ENCODE measurements around the gene SPEM1. TPM values are rescaled to one million over a fixed set of nuclear protein-coding genes. Genes with fewer than 3 reads are reported as not detected.

SPEM1 gene
- total and polyA plus RNA-seq, 7 experiments from 2014 or later: not detected

DNA sequence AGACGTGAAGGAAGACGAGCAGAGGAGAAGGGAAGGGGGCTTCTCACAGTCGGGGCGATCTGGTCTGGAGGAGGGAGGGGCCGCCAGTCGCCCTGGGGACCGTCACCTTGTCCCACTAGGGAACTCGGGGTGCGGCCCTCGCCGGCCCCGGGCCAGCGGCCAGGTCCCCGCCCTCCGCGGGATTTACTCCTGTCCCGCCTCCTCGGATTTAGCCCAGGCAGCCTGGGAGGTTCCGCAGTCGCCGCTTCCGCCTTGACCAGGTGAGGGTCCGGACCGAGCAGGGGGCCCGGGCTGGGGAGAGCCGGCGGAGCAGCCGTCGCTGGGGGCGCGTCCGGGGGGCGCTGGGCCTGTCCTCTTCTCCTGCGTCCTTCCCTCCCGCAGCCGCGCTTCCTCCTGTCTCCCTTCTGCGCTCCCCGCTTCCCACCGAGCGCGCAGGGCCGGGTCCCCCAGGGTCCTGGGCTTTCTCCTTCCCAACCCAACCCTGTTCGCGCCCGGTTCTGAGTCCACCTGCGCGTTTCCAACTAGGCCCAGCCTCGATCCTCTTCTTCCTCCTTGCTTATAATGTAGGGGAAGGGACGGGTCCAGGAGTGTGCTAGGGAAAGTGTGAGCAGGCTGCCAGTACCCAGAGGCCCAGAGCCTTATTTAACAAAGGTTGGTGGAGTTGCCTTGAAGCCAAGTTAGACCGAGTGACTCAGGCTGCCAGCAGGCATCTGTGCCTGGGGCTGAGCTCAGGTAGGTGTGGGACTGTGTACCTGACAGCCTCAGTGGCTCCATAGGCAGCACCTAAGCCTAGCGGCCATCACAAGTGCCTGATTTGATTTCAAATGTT is 39.1 kb upstream of the SPEM1 start, which contains the start of gene TNK1:
TSS of gene TNK1 (plus strand) at position 235 of the 829 bp plus-strand sequence. CDS start 1,838 bp downstream, outside the sequence.
- ATAC-seq: no peak
- Histone ChIP-seq H3K36me3 (ENCODE audit: control insufficient read depth in 2 of 3, insufficient read depth in 3 of 3, low read length in 3 of 3) (no peaks in the 10 kb centered on the region), H3K9me3 (ENCODE audit: control insufficient read depth in 2 of 3, low read length in 3 of 3) (no peaks in the 10 kb centered on the region), H3K27ac (ENCODE audit: low read depth, low read length) (no peak within 1 kb of the TSS), H3K4me1 (ENCODE audit: control insufficient read depth in 2 of 2, insufficient read depth in 2 of 2, low read length in 2 of 2) (peaks cover 10 to 13% of the 10 kb centered on the region in 2 donors), H3K4me3 (ENCODE audit: low read length) (no peak within 1 kb of the TSS), H3K27me3 (ENCODE audit: control insufficient read depth in 2 of 2, insufficient read depth in 2 of 2, low read length in 2 of 2) (peaks cover 0 to 11% of the 10 kb centered on the region in 2 donors)
- POLR2A ChIA-PET: interaction anchor here (0.6 to 1.0 kb wide), 4 partner anchors 7 to 758 kb away, joined by 3 read pairs; partner anchors contain the start of gene TMEM102
- Mint-ChIP-seq H3K9me3 (peaks cover 0 to 7% (median 0%) of the 10 kb centered on the region in 11 donors), H3K27me3 (peaks cover 33 to 50% (median 43%) of the 10 kb centered on the region in 5 donors), H3K4me1 (peaks cover 10 to 23% (median 15%) of the 10 kb centered on the region in 7 donors), H3K27ac (peak within 1 kb of the TSS in 1 of 9 donors; percentile 9), H3K36me3 (peaks cover 0 to 10% (median 0%) of the 10 kb centered on the region in 5 donors), H3K4me3 (peak within 1 kb of the TSS in 5 of 10 donors; percentile 25 to 67 (median 54))
- no peak for DNase-seq
- CTCF ChIA-PET: interaction anchor here (0.9 kb wide), 1 partner anchor 50 kb away, joined by 3 read pairs; no protein-coding TSS in a partner anchor
- intact Hi-C loops (cut with micrococcal nuclease): loop anchor here in 1 of 2 donors (5.0 kb wide), 2 partner anchors 44 to 231 kb away; partner anchors contain the start of genes ACAP1 and FXR2

DNA sequence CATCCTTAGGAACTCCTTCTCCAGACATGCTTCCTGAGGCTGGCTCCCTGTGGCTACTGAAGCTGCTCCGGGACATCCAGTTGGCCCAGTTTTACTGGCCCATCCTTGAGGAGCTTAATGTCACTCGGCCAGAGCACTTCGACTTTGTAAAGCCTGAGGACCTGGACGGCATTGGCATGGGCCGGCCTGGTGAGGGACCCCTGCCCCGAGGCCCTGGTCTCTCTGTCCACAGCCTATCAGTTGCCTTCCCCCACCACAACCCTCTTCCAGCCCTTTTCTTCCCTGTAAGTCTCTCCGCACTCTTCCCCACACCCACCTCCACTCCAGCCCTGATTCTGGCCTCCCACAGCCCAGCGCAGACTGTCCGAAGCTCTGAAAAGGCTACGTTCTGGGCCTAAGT is 37.2 kb upstream of the SPEM1 start:
- H3K4me3 Mint-ChIP-seq: peak overlapping the region in 9 of 10 donors; percentile 23 to 88 (median 74)
- no peak for ATAC-seq
- peaks cover 0 to 11% of the 10 kb centered on the region in 2 donors for H3K27me3 ChIP-seq (ENCODE audit: control insufficient read depth in 2 of 2, insufficient read depth in 2 of 2, low read length in 2 of 2)
- no peak overlapping the region for H3K27ac ChIP-seq (ENCODE audit: low read depth, low read length)
- ChIA-PET CTCF (interaction anchor here (0.9 to 1.1 kb wide), 3 partner anchors 25 to 130 kb away, joined by 3 to 6 read pairs (median 4); partner anchors contain the start of gene NLGN2), POLR2A (interaction anchor here (0.9 to 2.9 kb wide), 10 partner anchors 12 to 305 kb away, joined by 3 to 19 read pairs (median 8); partner anchors contain the start of genes GPS2, PLSCR3, SLC35G6 and TMEM102)
- H3K36me3 ChIP-seq (ENCODE audit: control insufficient read depth in 2 of 3, insufficient read depth in 3 of 3, low read length in 3 of 3): peaks cover 0 to 14% (median 0%) of the 10 kb centered on the region in 3 experiments
- intact Hi-C loops (cut with micrococcal nuclease): loop anchor here (1.0 to 5.0 kb wide), 3 partner anchors 46 to 229 kb away; partner anchors contain the start of genes ACAP1 (in 2 of the 2) and FXR2 (in 1 of the 2)
- H3K4me1 Mint-ChIP-seq: peaks cover 10 to 23% (median 15%) of the 10 kb centered on the region in 7 donors
- peak overlapping the region in 7 of 9 donors; percentile 25 to 91 (median 45) for H3K27ac Mint-ChIP-seq
- H3K9me3 Mint-ChIP-seq: peaks cover 0 to 7% (median 0%) of the 10 kb centered on the region in 11 donors
- no peaks in the 10 kb centered on the region for H3K9me3 ChIP-seq (ENCODE audit: control insufficient read depth in 2 of 3, low read length in 3 of 3)
- peaks cover 0 to 10% (median 0%) of the 10 kb centered on the region in 5 donors for H3K36me3 Mint-ChIP-seq
- H3K27me3 Mint-ChIP-seq: peaks cover 30 to 42% (median 34%) of the 10 kb centered on the region in 5 donors
- DNase-seq: no peak
- H3K4me3 ChIP-seq (ENCODE audit: low read length): no peak overlapping the region
- H3K4me1 ChIP-seq (ENCODE audit: control insufficient read depth in 2 of 2, insufficient read depth in 2 of 2, low read length in 2 of 2): peaks cover 10 to 13% of the 10 kb centered on the region in 2 donors

DNA sequence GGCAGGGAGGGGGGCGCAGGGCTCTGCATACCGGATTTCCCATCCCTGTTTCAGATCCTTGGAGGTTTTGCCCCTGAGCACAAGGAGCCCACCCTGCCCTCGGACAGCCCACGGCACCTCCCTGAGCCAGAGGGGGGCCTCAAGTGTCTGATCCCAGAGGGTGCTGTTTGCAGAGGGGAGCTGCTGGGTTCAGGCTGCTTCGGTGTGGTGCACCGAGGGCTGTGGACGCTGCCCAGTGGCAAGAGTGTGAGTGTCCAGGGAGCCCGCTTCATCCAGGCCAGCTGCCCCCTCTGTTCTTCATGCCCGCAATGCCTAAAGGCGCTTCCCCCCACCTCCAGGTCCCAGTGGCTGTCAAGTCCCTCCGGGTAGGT is 36.8 kb upstream of the SPEM1 start:
- Histone ChIP-seq H3K27ac (ENCODE audit: low read depth, low read length) (peak overlapping the region; percentile 94), H3K27me3 (ENCODE audit: control insufficient read depth in 2 of 2, insufficient read depth in 2 of 2, low read length in 2 of 2) (peaks cover 0 to 11% of the 10 kb centered on the region in 2 donors), H3K4me1 (ENCODE audit: control insufficient read depth in 2 of 2, insufficient read depth in 2 of 2, low read length in 2 of 2) (peaks cover 10 to 13% of the 10 kb centered on the region in 2 donors), H3K4me3 (ENCODE audit: low read length) (peak overlapping the region; percentile 82), H3K36me3 (ENCODE audit: control insufficient read depth in 2 of 3, insufficient read depth in 3 of 3, low read length in 3 of 3) (peaks cover 0 to 19% (median 0%) of the 10 kb centered on the region in 3 experiments), H3K9me3 (ENCODE audit: control insufficient read depth in 2 of 3, low read length in 3 of 3) (no peaks in the 10 kb centered on the region)
- intact Hi-C loops (cut with micrococcal nuclease): loop anchor here in 1 of 2 donors (5.0 kb wide), 2 partner anchors 46 to 229 kb away; partner anchors contain the start of genes ACAP1 and FXR2
- Mint-ChIP-seq H3K27ac (peak overlapping the region in 5 of 9 donors; percentile 14 to 91 (median 36)), H3K4me1 (peaks cover 10 to 23% (median 15%) of the 10 kb centered on the region in 7 donors), H3K36me3 (peaks cover 0 to 10% (median 0%) of the 10 kb centered on the region in 5 donors), H3K9me3 (peaks cover 0 to 7% (median 0%) of the 10 kb centered on the region in 11 donors), H3K27me3 (peaks cover 28 to 39% (median 34%) of the 10 kb centered on the region in 5 donors), H3K4me3 (peak overlapping the region; percentile 23 to 89 (median 80))
- DNase-seq: no peak
- ChIA-PET CTCF (interaction anchor here (0.9 to 2.0 kb wide), 4 partner anchors 11 to 130 kb away, joined by 3 to 6 read pairs (median 4); partner anchors contain the start of genes NLGN2 and PLSCR3), POLR2A (interaction anchor here (0.7 to 2.9 kb wide), 17 partner anchors 9 to 304 kb away, joined by 3 to 21 read pairs (median 5); partner anchors contain the start of genes CHRNB1, DLG4, GPS2 and NEURL4)
- ATAC-seq: no peak

DNA sequence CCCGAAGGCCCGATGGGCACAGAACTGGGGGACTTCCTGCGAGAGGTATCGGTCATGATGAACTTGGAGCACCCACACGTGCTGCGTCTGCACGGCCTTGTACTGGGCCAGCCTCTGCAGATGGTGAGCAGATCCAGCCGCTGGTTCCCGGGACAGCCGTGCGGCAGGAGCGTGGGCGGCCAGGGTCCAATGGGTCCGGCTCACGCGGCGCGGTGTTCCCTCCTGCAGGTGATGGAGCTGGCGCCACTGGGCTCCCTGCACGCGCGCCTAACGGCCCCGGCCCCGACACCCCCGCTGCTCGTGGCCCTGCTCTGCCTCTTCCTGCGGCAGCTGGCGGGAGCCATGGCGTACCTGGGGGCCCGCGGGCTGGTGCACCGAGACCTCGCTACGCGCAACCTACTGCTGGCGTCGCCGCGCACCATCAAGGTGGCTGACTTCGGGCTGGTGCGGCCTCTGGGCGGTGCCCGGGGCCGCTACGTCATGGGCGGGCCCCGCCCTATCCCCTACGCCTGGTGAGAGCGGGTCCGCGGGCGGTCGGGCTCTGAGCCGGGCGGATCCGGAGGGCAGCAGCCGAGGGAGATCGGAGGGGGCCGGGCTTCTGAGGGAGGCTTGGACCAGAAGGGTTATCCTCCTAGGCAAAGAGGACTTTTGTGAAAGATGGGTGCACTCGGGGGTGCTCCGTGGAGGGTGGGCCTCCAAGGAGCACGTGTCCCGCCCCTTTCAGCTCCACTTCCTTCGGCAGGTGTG is 36.2 kb upstream of the SPEM1 start:
- Mint-ChIP-seq H3K4me1 (peaks cover 10 to 23% (median 15%) of the 10 kb centered on the region in 7 donors), H3K36me3 (peaks cover 0 to 9% (median under 1%) of the 10 kb centered on the region in 5 donors), H3K27ac (peak overlapping the region; percentile 73 to 96 (median 94)), H3K27me3 (peaks cover 27 to 37% (median 33%) of the 10 kb centered on the region in 5 donors), H3K4me3 (peak overlapping the region; percentile 74 to 89 (median 82)), H3K9me3 (peaks cover 0 to 7% (median 0%) of the 10 kb centered on the region in 11 donors)
- no peaks in the 10 kb centered on the region for H3K9me3 ChIP-seq (ENCODE audit: control insufficient read depth in 2 of 3, low read length in 3 of 3)
- H3K4me3 ChIP-seq (ENCODE audit: low read length): peak overlapping the region; percentile 82
- peak; percentile 74 to 88 (median 86) for DNase-seq
- peak overlapping the region; percentile 94 for H3K27ac ChIP-seq (ENCODE audit: low read depth, low read length)
- peak; percentile 98 for ATAC-seq
- ChIA-PET CTCF (interaction anchor here (0.7 to 2.0 kb wide), 9 partner anchors 10 to 205 kb away, joined by 3 to 6 read pairs (median 4); partner anchors contain the start of genes NLGN2, PLSCR3 and TMEM256), POLR2A (interaction anchor here (0.6 to 2.9 kb wide), 31 partner anchors 9 to 304 kb away, joined by 3 to 21 read pairs (median 4); partner anchors contain the start of genes CD68, CHRNB1, DLG4 and GPS2)
- H3K36me3 ChIP-seq (ENCODE audit: control insufficient read depth in 2 of 3, insufficient read depth in 3 of 3, low read length in 3 of 3): peaks cover 0 to 25% (median 0%) of the 10 kb centered on the region in 3 experiments
- H3K4me1 ChIP-seq (ENCODE audit: control insufficient read depth in 2 of 2, insufficient read depth in 2 of 2, low read length in 2 of 2): peaks cover 10 to 13% of the 10 kb centered on the region in 2 donors
- intact Hi-C loops (cut with micrococcal nuclease): loop anchor here (1.0 to 5.0 kb wide), 9 partner anchors 10 to 228 kb away; partner anchors contain the start of genes PLSCR3 (in 2 of the 2), TMEM256 (in 2 of the 2), ACAP1 (in 1 of the 2) and FXR2 (in 1 of the 2)
- peaks cover 0 to 11% of the 10 kb centered on the region in 2 donors for H3K27me3 ChIP-seq (ENCODE audit: control insufficient read depth in 2 of 2, insufficient read depth in 2 of 2, low read length in 2 of 2)

DNA sequence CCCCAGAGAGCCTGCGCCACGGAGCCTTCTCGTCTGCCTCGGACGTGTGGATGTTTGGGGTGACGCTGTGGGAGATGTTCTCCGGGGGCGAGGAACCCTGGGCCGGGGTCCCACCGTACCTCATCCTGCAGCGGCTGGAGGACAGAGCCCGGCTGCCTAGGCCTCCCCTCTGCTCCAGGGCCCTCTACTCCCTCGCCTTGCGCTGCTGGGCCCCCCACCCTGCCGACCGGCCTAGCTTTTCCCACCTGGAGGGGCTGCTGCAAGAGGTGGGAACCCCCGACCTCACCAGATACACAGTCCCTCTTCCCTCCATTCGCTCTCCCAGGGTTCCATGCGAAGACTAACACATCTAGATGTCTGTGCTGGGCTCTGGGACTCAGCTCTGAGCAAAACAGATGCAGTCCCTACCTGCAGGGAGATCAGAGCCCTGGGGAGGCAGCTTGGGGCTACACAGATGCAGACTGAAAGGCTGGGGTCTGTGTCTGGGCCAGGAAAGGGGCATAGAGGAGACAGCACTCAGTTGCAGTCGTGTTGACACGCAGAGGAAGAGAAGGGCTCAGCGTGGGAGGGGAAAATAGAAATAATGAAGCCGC is 35.5 kb upstream of the SPEM1 start:
- Mint-ChIP-seq H3K4me3 (peak overlapping the region; percentile 74 to 89 (median 82)), H3K27me3 (peaks cover 20 to 31% (median 26%) of the 10 kb centered on the region in 5 donors), H3K9me3 (peaks cover 0 to 1% (median 0%) of the 10 kb centered on the region in 11 donors), H3K36me3 (peaks cover 0 to 7% (median 4%) of the 10 kb centered on the region in 5 donors), H3K27ac (peak overlapping the region; percentile 73 to 96 (median 94)), H3K4me1 (peaks cover 10 to 23% (median 15%) of the 10 kb centered on the region in 7 donors)
- H3K4me1 ChIP-seq (ENCODE audit: control insufficient read depth in 2 of 2, insufficient read depth in 2 of 2, low read length in 2 of 2): peaks cover 10 to 13% of the 10 kb centered on the region in 2 donors
- ChIA-PET POLR2A (interaction anchor here (0.6 to 2.9 kb wide), 27 partner anchors 8 to 302 kb away, joined by 3 to 21 read pairs (median 5); partner anchors contain the start of genes CD68, CHRNB1, GPS2 and NEURL4), CTCF (interaction anchor here (0.7 to 2.0 kb wide), 7 partner anchors 10 to 204 kb away, joined by 3 to 6 read pairs (median 4); partner anchors contain the start of genes PLSCR3 and TMEM256)
- intact Hi-C loops (cut with micrococcal nuclease): loop anchor here (1.0 to 5.0 kb wide), 9 partner anchors 10 to 228 kb away; partner anchors contain the start of genes PLSCR3 (in 2 of the 2), TMEM256 (in 2 of the 2), ACAP1 (in 1 of the 2) and FXR2 (in 1 of the 2)
- DNase-seq (peak in 1 of 9 donors; percentile 19), ATAC-seq (no peak)
- H3K36me3 ChIP-seq (ENCODE audit: control insufficient read depth in 2 of 3, insufficient read depth in 3 of 3, low read length in 3 of 3): peaks cover 0 to 31% (median 5%) of the 10 kb centered on the region in 3 experiments
- H3K4me3 ChIP-seq (ENCODE audit: low read length): peak overlapping the region; percentile 82
- peaks cover 0 to 9% of the 10 kb centered on the region in 2 donors for H3K27me3 ChIP-seq (ENCODE audit: control insufficient read depth in 2 of 2, insufficient read depth in 2 of 2, low read length in 2 of 2)
- no peaks in the 10 kb centered on the region for H3K9me3 ChIP-seq (ENCODE audit: control insufficient read depth in 2 of 3, low read length in 3 of 3)
- H3K27ac ChIP-seq (ENCODE audit: low read depth, low read length): peak overlapping the region; percentile 94

Data from naive thymus-derived CD4-positive, alpha-beta T cell (primary cell).